Stimulated activated CD4-positive, alpha-beta T cell treated with anti-CD3 and anti-CD28 coated beads, Interleukin-15, amount 100 ng/mL, for 48 hours (primary cell): Measurements from ENCODE around the gene TFCP2L1.
"Not testable (repeated sequence)": the region's sequence is repeated elsewhere in the genome, so short reads cannot be mapped to it uniquely, and the experiment has no call there.

ENCODE experiments used
- DNase-seq, 2 donors: peaks; one replicate each; pipeline ENCODE4 v3.0.0-alpha.2; 2020; ENCODE audit warnings: low read depth in 2 of 2

Gene TFCP2L1

GRCh38 chr2:121295911-121296650 lies 11.1 kb upstream of the TFCP2L1 start:
- DNase-seq: no peak

GRCh38 chr2:121294881-121295840 lies 10.2 kb upstream of the TFCP2L1 start:
- no peak for DNase-seq

GRCh38 chr2:121293450-121294325 lies 8.7 kb upstream of the TFCP2L1 start:
- DNase-seq: no peak

- no peak for DNase-seq
Measured at GRCh38 chr2:121291251-121291580, 6.2 kb upstream of the TFCP2L1 start.

- DNase-seq: no peak
Measured at GRCh38 chr2:121289271-121289670, 4.3 kb upstream of the TFCP2L1 start.

- DNase-seq: no peak
Measured at GRCh38 chr2:121288454-121289231, 3.6 kb upstream of the TFCP2L1 start.

GRCh38 chr2:121287956-121288355 lies 3.0 kb upstream of the TFCP2L1 start:
- no peak for DNase-seq

- DNase-seq: no peak
Measured at GRCh38 chr2:121287146-121287798, 2.3 kb upstream of the TFCP2L1 start.

GRCh38 chr2:121286506-121286905 lies 1.5 kb upstream of the TFCP2L1 start:
- no peak for DNase-seq

- no peak for DNase-seq
Measured at GRCh38 chr2:121285926-121286325, 924 bp upstream of the TFCP2L1 start.

GRCh38 chr2:121283670-121284462 lies 1.1 kb downstream of the TFCP2L1 start:
- no peak for DNase-seq

- DNase-seq: no peak
Measured at GRCh38 chr2:121282800-121283385, 2.1 kb downstream of the TFCP2L1 start.

- DNase-seq: no peak
Measured at GRCh38 chr2:121281694-121282093, 3.3 kb downstream of the TFCP2L1 start.

- no peak for DNase-seq
Measured at GRCh38 chr2:121281107-121281506, 3.9 kb downstream of the TFCP2L1 start.

GRCh38 chr2:121279476-121280220 lies 5.4 kb downstream of the TFCP2L1 start:
- no peak for DNase-seq

GRCh38 chr2:121276341-121276740 lies 8.7 kb downstream of the TFCP2L1 start:
- DNase-seq: no peak

- no peak for DNase-seq
Measured at GRCh38 chr2:121273116-121273515, 11.9 kb downstream of the TFCP2L1 start.

GRCh38 chr2:121272596-121272995 lies 12.4 kb downstream of the TFCP2L1 start:
- DNase-seq: no peak

GRCh38 chr2:121269436-121269835 lies 15.6 kb downstream of the TFCP2L1 start:
- DNase-seq: not testable (repeated sequence)
